MCF 10A (cell line): Measurements from ENCODE around the gene SKIC2. TPM values are rescaled to one million over a fixed set of nuclear protein-coding genes. Genes with fewer than 3 reads are reported as not detected.
A peak's percentile ranks its signal among the peaks of the same experiment; 100 is the strongest.

ENCODE experiments used
- BruUV-seq: library from RNA; stranded (reverse); fragments of 400-500 nt; replicated peaks from 2 replicates; lab custom pipeline; 2021; lab: Mats Ljungman, UMichigan
- CTCF ChIA-PET: fragments of 300-600 bp; sonication (Branson Sonifier 250); formaldehyde crosslinking; extraction: SDS; loops from one replicate; lab custom pipeline; 2021; ENCODE audit warnings: antibody characterized with exemption, inconsistent platforms; lab: Yijun Ruan, JAX
- POLR2A ChIA-PET: fragments of 300-600, 350-650 bp; sonication (Branson Sonifier 250); formaldehyde crosslinking; extraction: SDS; loops from one replicate; lab custom pipeline; 2020; ENCODE audit warnings: antibody characterized with exemption, inconsistent platforms; lab: Yijun Ruan, JAX
- DNase-seq: peaks from one replicate; pipeline ENCODE4 v3.0.0-alpha.2; 2018; ENCODE audit not compliant: unreplicated experiment
- H3K27ac Mint-ChIP-seq: one replicate; pipeline ENCODE4 v1.8.0; 2022; ENCODE audit warnings: mild to moderate bottlenecking, low read depth, mixed read lengths; ENCODE audit not compliant: unreplicated experiment
- H3K27me3 Mint-ChIP-seq: one replicate; pipeline ENCODE4 v1.8.0; 2022; ENCODE audit warnings: mixed read lengths; ENCODE audit not compliant: insufficient read depth, unreplicated experiment
- H3K36me3 Mint-ChIP-seq: one replicate; pipeline ENCODE4 v1.8.0; 2022; ENCODE audit warnings: mild to moderate bottlenecking, moderate library complexity, mixed read lengths; ENCODE audit not compliant: insufficient read depth, unreplicated experiment
- H3K4me1 Mint-ChIP-seq: one replicate; pipeline ENCODE4 v1.8.0; 2022; ENCODE audit warnings: mixed read lengths; ENCODE audit not compliant: insufficient read depth, unreplicated experiment
- H3K4me3 Mint-ChIP-seq: one replicate; pipeline ENCODE4 v1.8.0; 2022; ENCODE audit warnings: mild to moderate bottlenecking, moderate library complexity, mixed read lengths; ENCODE audit not compliant: unreplicated experiment
- H3K9me3 Mint-ChIP-seq: one replicate; pipeline ENCODE4 v1.8.0; 2022; ENCODE audit warnings: mixed read lengths; ENCODE audit not compliant: unreplicated experiment
- intact Hi-C: fragments of 100-400 bp; cut with micrococcal nuclease; formaldehyde crosslinking; loops from 2 replicates; pipeline ENCODE4 v1.14.1; 2022
- total RNA-seq: library from RNA; stranded (reverse); gene quantifications from 2 replicates; pipeline ENCODE4 v1.2.3, GENCODE V29; 2022
- TF ChIP-seq, protein P1 (sequence below): fragments of 200-600 bp; IDR thresholded peaks from one replicate; pipeline ENCODE4 v1.8.0; 2022; ENCODE audit warnings: antibody characterized with exemption, mild to moderate bottlenecking; ENCODE audit not compliant: unreplicated experiment

Gene SKIC2
- total RNA-seq, 1 experiment from 2014 or later: 53.1 TPM

DNA sequence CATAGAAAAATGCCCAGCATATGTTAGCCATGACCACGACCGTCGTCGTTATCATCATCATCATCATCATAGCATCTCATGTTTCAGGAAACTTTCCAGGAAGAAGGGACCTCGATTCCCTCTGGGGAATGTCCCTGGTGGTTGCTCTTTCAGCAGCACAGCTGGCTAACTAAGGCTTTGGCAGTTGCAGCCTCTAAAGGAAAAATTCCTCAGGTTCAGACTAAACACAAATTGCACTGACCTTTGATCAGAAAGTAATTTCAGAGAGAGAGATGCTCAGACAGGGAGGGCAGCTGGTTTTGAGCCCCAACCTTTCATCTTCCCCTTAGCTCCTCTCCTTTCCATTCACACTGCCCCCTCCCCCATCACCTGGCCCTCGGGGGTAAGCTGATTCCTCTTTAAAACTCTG lies 18.7 kb upstream of the SKIC2 start:
- Mint-ChIP-seq H3K4me1 (peaks cover 25% of the 10 kb centered on the region), H3K9me3 (no peaks in the 10 kb centered on the region), H3K27me3 (no peaks in the 10 kb centered on the region), H3K36me3 (peaks cover 7% of the 10 kb centered on the region), H3K4me3 (no peak overlapping the region), H3K27ac (no peak overlapping the region)
- BruUV-seq: no TSS peak
- no peak for DNase-seq
- ChIA-PET CTCF (interaction anchor here (0.8 to 2.1 kb wide), 2 partner anchors 11 to 13 kb away, joined by 6 to 7 read pairs; no protein-coding TSS in a partner anchor), POLR2A (interaction anchor here (0.9 to 2.5 kb wide), 4 partner anchors 12 to 250 kb away, joined by 3 to 7 read pairs (median 4); partner anchors contain the start of genes DXO and PBX2)
- TF ChIP-seq, protein P1, sequence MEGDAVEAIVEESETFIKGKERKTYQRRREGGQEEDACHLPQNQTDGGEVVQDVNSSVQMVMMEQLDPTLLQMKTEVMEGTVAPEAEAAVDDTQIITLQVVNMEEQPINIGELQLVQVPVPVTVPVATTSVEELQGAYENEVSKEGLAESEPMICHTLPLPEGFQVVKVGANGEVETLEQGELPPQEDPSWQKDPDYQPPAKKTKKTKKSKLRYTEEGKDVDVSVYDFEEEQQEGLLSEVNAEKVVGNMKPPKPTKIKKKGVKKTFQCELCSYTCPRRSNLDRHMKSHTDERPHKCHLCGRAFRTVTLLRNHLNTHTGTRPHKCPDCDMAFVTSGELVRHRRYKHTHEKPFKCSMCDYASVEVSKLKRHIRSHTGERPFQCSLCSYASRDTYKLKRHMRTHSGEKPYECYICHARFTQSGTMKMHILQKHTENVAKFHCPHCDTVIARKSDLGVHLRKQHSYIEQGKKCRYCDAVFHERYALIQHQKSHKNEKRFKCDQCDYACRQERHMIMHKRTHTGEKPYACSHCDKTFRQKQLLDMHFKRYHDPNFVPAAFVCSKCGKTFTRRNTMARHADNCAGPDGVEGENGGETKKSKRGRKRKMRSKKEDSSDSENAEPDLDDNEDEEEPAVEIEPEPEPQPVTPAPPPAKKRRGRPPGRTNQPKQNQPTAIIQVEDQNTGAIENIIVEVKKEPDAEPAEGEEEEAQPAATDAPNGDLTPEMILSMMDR: no peak
- intact Hi-C loops: no loop called here

DNA sequence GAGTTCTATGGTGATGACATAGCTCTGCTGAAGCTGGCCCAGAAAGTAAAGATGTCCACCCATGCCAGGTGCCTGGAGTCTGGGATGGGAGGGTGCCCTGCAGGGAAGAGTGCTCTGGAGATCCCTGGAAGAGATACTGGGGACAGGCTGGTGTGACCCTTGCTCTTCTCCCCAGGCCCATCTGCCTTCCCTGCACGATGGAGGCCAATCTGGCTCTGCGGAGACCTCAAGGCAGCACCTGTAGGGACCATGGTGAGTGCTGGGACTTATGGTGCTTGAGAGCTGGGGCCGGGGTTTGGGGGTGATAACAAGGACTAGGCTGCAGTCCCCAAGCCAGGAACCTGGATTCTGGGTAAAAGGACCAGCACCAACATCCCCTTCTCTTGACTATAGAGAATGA lies 15.2 kb upstream of the SKIC2 start:
- H3K9me3 Mint-ChIP-seq: no peaks in the 10 kb centered on the region
- H3K27me3 Mint-ChIP-seq: no peaks in the 10 kb centered on the region
- no peak for DNase-seq
- TF ChIP-seq, protein P1: no peak
- H3K4me1 Mint-ChIP-seq: peaks cover 56% of the 10 kb centered on the region
- no peak overlapping the region for H3K4me3 Mint-ChIP-seq
- no TSS peak for BruUV-seq
- H3K27ac Mint-ChIP-seq: no peak overlapping the region
- ChIA-PET POLR2A (interaction anchor here (3.0 kb wide), 1 partner anchor 46 kb away, joined by 24 read pairs; the partner anchor contains the start of gene EHMT2), CTCF (interaction anchor here (0.6 to 1.2 kb wide), 3 partner anchors 8 to 446 kb away, joined by 3 to 4 read pairs (median 3); no protein-coding TSS in a partner anchor)
- intact Hi-C loops: no loop called here
- peaks cover 24% of the 10 kb centered on the region for H3K36me3 Mint-ChIP-seq

DNA sequence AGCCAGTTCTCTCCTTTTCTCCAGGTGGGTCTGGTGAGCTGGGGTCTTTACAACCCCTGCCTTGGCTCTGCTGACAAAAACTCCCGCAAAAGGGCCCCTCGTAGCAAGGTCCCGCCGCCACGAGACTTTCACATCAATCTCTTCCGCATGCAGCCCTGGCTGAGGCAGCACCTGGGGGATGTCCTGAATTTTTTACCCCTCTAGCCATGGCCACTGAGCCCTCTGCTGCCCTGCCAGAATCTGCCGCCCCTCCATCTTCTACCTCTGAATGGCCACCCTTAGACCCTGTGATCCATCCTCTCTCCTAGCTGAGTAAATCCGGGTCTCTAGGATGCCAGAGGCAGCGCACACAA lies 13.8 kb upstream of the SKIC2 start:
- no peaks in the 10 kb centered on the region for H3K27me3 Mint-ChIP-seq
- H3K4me3 Mint-ChIP-seq: peak overlapping the region; percentile 64

More for the DNA sequence above, 13.8 kb upstream of the SKIC2 start:
- CTCF ChIA-PET: interaction anchor here (0.6 to 0.9 kb wide), 4 partner anchors 24 to 332 kb away, joined by 3 to 4 read pairs (median 3); no protein-coding TSS in a partner anchor
- Mint-ChIP-seq H3K4me1 (peaks cover 64% of the 10 kb centered on the region), H3K36me3 (peaks cover 34% of the 10 kb centered on the region), H3K9me3 (no peaks in the 10 kb centered on the region), H3K27ac (peak overlapping the region; percentile 90)
- POLR2A ChIA-PET: interaction anchor here (0.7 to 3.0 kb wide), 18 partner anchors 12 to 1005 kb away, joined by 3 to 24 read pairs (median 5); partner anchors contain the start of genes DXO, EHMT2, FKBPL and NELFE
- BruUV-seq: no TSS peak
- intact Hi-C loops: no loop called here
- DNase-seq: no peak
- TF ChIP-seq, protein P1: no peak
